HG03135 (cell line): ENCODE data around the gene RAB7B.
"Not testable (repeated sequence)": the region's sequence is repeated elsewhere in the genome, so short reads cannot be mapped to it uniquely, and the experiment has no call there.

Experiments
- ATAC-seq: cut with Tn5 transposase; IDR thresholded peaks from one replicate; pipeline ENCODE4 v1.9.1; 2021; ENCODE audit warnings: mild to moderate bottlenecking, moderate library complexity; ENCODE audit not compliant: unreplicated experiment

Gene RAB7B

GRCh38 chr1:205998457-205999241 is 4.5 kb downstream of the RAB7B start:
- no peak for ATAC-seq

- not testable (repeated sequence) for ATAC-seq
Measured at GRCh38 chr1:205996641-205997040, 6.6 kb downstream of the RAB7B start.

- ATAC-seq, result no peak
Measured at GRCh38 chr1:205994346-205994745, 8.8 kb downstream of the RAB7B start.

GRCh38 chr1:205993068-205993467 is 10.1 kb downstream of the RAB7B start:
- ATAC-seq, result no peak

- no peak for ATAC-seq
Measured at GRCh38 chr1:205992218-205992882, 10.8 kb downstream of the RAB7B start.

- ATAC-seq, result no peak
Measured at GRCh38 chr1:205991237-205991636, 12.0 kb downstream of the RAB7B start.

GRCh38 chr1:205990226-205990625 is 13.0 kb downstream of the RAB7B start:
- ATAC-seq, result no peak

- ATAC-seq, result no peak
Measured at GRCh38 chr1:205989786-205990185, 13.4 kb downstream of the RAB7B start.

- no peak for ATAC-seq
Measured at GRCh38 chr1:205988585-205988995, 14.6 kb downstream of the RAB7B start.

GRCh38 chr1:205986861-205987260 is 16.3 kb downstream of the RAB7B start:
- no peak for ATAC-seq

GRCh38 chr1:205986292-205986691 is 16.9 kb downstream of the RAB7B start:
- ATAC-seq, result no peak

- ATAC-seq, result no peak
Measured at GRCh38 chr1:205985330-205986005, 17.7 kb downstream of the RAB7B start.

- ATAC-seq, result no peak
Measured at GRCh38 chr1:205983925-205984725, 19.1 kb downstream of the RAB7B start.

GRCh38 chr1:205981257-205981656 is 21.9 kb downstream of the RAB7B start:
- no peak for ATAC-seq

GRCh38 chr1:205980237-205980870 is 22.8 kb downstream of the RAB7B start:
- no peak for ATAC-seq

GRCh38 chr1:205979301-205979700 is 23.9 kb downstream of the RAB7B start:
- ATAC-seq, result no peak

- no peak for ATAC-seq
Measured at GRCh38 chr1:205978676-205979075, 24.5 kb downstream of the RAB7B start.

- no peak for ATAC-seq
Measured at GRCh38 chr1:205977402-205978014, 25.7 kb downstream of the RAB7B start.

GRCh38 chr1:205976708-205977401 is 26.3 kb downstream of the RAB7B start:
- no peak for ATAC-seq

GRCh38 chr1:205976036-205976435 is 27.2 kb downstream of the RAB7B start:
- ATAC-seq, result no peak
